GM12878 (cell line): Measurements from ENCODE around the gene GPR31. TPM values are rescaled to one million over a fixed set of nuclear protein-coding genes. Genes with fewer than 3 reads are reported as not detected.

Source experiments
- ATAC-seq: fragments of 200-7000 bp; cut with Tn5 transposase; 3 replicates; pipeline ENCODE4 v1.9.1; 2020; ENCODE audit warnings: mild to moderate bottlenecking, moderate library complexity
- BruUV-seq: library from RNA; stranded (reverse); fragments of 400-500 nt; replicated peaks from 2 replicates; lab custom pipeline; 2021; lab: Mats Ljungman, UMichigan
- CTCF ChIA-PET: fragments of 300-600 bp; sonication (Branson Sonifier 250); formaldehyde crosslinking; extraction: SDS; loops from one replicate; lab custom pipeline; 2021; ENCODE audit warnings: inconsistent platforms; lab: Yijun Ruan, JAX
- POLR2A ChIA-PET: fragments of 350-600 bp; formaldehyde crosslinking; extraction: SDS; loops from one replicate; lab custom pipeline; 2021; ENCODE audit warnings: inconsistent platforms; lab: Charles Lee
- RAD21 ChIA-PET: fragments of 300-600 bp; sonication (Branson Sonifier 250); formaldehyde crosslinking; loops from one replicate; lab custom pipeline; 2023; ENCODE audit warnings: antibody characterized with exemption; ENCODE audit not compliant: unreplicated experiment; lab: Charles Lee
- SMC1A ChIA-PET: fragments of 300-600 bp; sonication (Branson Sonifier 250); formaldehyde crosslinking; loops from one replicate; lab custom pipeline; 2023; ENCODE audit not compliant: unreplicated experiment, uncharacterized antibody; lab: Charles Lee
- DNase-seq: peaks from one replicate; pipeline ENCODE4 v3.0.0-alpha.2; 2011; ENCODE audit warnings: low read depth, low spot score
- FAIRE-seq: peaks from 3 replicates; lab custom pipeline; 2011; peaks lifted over from hg19 to GRCh38; lab: Jason Lieb, UNC
- H2AFZ ChIP-seq: 2 replicates; pipeline ENCODE4 v1.6.0; 2011; ENCODE audit warnings: low read depth, low read length, control low read depth; ENCODE audit not compliant: control insufficient read depth
- H3K27ac ChIP-seq: 2 replicates; pipeline ENCODE4 v1.5.1; 2011; ENCODE audit warnings: control low read depth; ENCODE audit not compliant: control insufficient read depth, insufficient read depth
- H3K27me3 ChIP-seq, 2 experiments: replicated peaks in 1 of 2; 2 replicates each; pipeline versions ENCODE4 v1.6.0 to v1.6.1; 2011; ENCODE audit warnings: low read length in 1 of 2; ENCODE audit not compliant: control insufficient read depth in 2 of 2, insufficient read depth in 2 of 2
- H3K36me3 ChIP-seq, 2 experiments: 2 replicates each; pipeline ENCODE4 v1.5.1; 2011; ENCODE audit warnings: low read length in 1 of 2; ENCODE audit not compliant: control insufficient read depth in 2 of 2, insufficient read depth in 2 of 2
- H3K4me1 ChIP-seq: 2 replicates; pipeline ENCODE4 v1.6.1; 2011; ENCODE audit warnings: mild to moderate bottlenecking, low read length, moderate library complexity, mixed read lengths; ENCODE audit not compliant: control insufficient read depth, insufficient read depth
- H3K4me2 ChIP-seq: 2 replicates; pipeline ENCODE4 v1.6.0; 2011; ENCODE audit warnings: control low read depth; ENCODE audit not compliant: control insufficient read depth, insufficient read depth
- H3K4me3 ChIP-seq: fragments of 200-600 bp; sonication (generic); 2 replicates; pipeline ENCODE4 v1.5.1; 2016
- H3K79me2 ChIP-seq: 2 replicates; pipeline ENCODE4 v1.6.0; 2011; ENCODE audit warnings: low read length; ENCODE audit not compliant: control insufficient read depth, insufficient read depth
- H3K9ac ChIP-seq: 2 replicates; pipeline ENCODE4 v1.8.0; 2011; ENCODE audit warnings: low read length, control low read depth, mixed read lengths; ENCODE audit not compliant: control insufficient read depth, insufficient read depth
- H3K9me3 ChIP-seq: replicated peaks from 3 replicates; pipeline ENCODE4 v1.5.1; 2011; ENCODE audit warnings: mild to moderate bottlenecking, low read length; ENCODE audit not compliant: control insufficient read depth, insufficient read depth
- H4K20me1 ChIP-seq: 2 replicates; pipeline ENCODE4 v1.6.0; 2011; ENCODE audit not compliant: control insufficient read depth, insufficient read depth
- BMI1 ChIP-seq: fragments of 450-650 bp; IDR thresholded peaks from 2 replicates; pipeline ENCODE4 v1.6.1; 2016; ENCODE audit warnings: mild to moderate bottlenecking, moderate library complexity, borderline replicate concordance
- KAT2A ChIP-seq: conservative IDR thresholded peaks from 2 replicates; pipeline ENCODE4 v1.6.1; 2011; ENCODE audit warnings: low read depth, low read length; ENCODE audit not compliant: control insufficient read depth
- MYC ChIP-seq: IDR thresholded peaks from 2 replicates; pipeline ENCODE4 v1.6.1; 2011; ENCODE audit warnings: mild to moderate bottlenecking, low read length, moderate library complexity, inconsistent platforms; ENCODE audit not compliant: insufficient read depth, insufficient replicate concordance, insufficient read length, severe bottlenecking
- POU2F2 ChIP-seq: IDR thresholded peaks from 3 replicates; pipeline ENCODE4 v1.6.1; 2011; ENCODE audit warnings: low read depth, mild to moderate bottlenecking, low read length, borderline replicate concordance
- RB1 ChIP-seq: fragments of 450-650 bp; formaldehyde crosslinking; IDR thresholded peaks from 2 replicates; pipeline ENCODE4 v1.6.1; 2017; ENCODE audit warnings: mild to moderate bottlenecking, borderline replicate concordance
- ZNF207 ChIP-seq: fragments of 450-650 bp; IDR thresholded peaks from 2 replicates; pipeline ENCODE4 v1.6.1; 2014; ENCODE audit warnings: antibody characterized with exemption, mild to moderate bottlenecking, borderline replicate concordance
- ZNF217 ChIP-seq: fragments of 450-650 bp; IDR thresholded peaks from 2 replicates; pipeline ENCODE4 v1.6.1; 2017; ENCODE audit warnings: antibody characterized with exemption, mild to moderate bottlenecking
- WGBS: methylation state at CpG from one replicate; pipeline ENCODE4 v1.1.6; 2016; ENCODE audit warnings: low lambda C conversion rate; ENCODE audit not compliant: insufficient replicate concordance, insufficient coverage; ENCODE audit errors: missing lambda C conversion rate; 5-methylcytosine and 5-hydroxymethylcytosine counted together
- in situ Hi-C: fragments of 300-500 bp; cut with MboI; formaldehyde crosslinking; loops from 9 replicates; pipeline ENCODE4 v1.14.3; 2018; ENCODE audit warnings: mixed read lengths
- intact Hi-C: fragments of 100-400 bp; cut with micrococcal nuclease; formaldehyde crosslinking; loops from one replicate; pipeline ENCODE4 v1.14.2; 2022; ENCODE audit not compliant: unreplicated experiment
- polyA plus RNA-seq, 11 experiments: library from polyadenylated mRNA; depleted of rRNA in 4 of 11; unstranded in 6 of 11; stranded (reverse) in 5 of 11; fragments of >200 nt; fragmentation: Nextera tagmentation in 4 of 11; fragmentation: Illumina TruSeq in 1 of 11; extraction: Ambion mirVana in 4 of 11; extraction: Trizol in 1 of 11; gene quantifications; 1 replicate in 1 of 11; 2 replicates in 10 of 11; pipeline versions ENCODE4 v1.2.1 to v1.2.3, GENCODE V29; 2011 to 2016; ENCODE audit warnings: inconsistent platforms in 2 of 11, missing spikeins in 2 of 11, low read depth in 1 of 11
- total RNA-seq, 4 experiments: library from RNA; depleted of rRNA in 3 of 4; stranded (reverse); fragments of >200 nt in 3 of 4; fragmentation: Illumina TruSeq in 1 of 4; extraction: Trizol in 1 of 4; gene quantifications; 2 replicates each; pipeline versions ENCODE4 v1.2.1 to v1.2.3, GENCODE V29; 2013 to 2021
- TF ChIP-seq, protein P1 (sequence below): fragments of 450-650 bp; formaldehyde crosslinking; IDR thresholded peaks from 2 replicates; pipeline ENCODE4 v1.4.0; 2020; ENCODE audit warnings: mild to moderate bottlenecking, moderate library complexity
- TF ChIP-seq, protein P2 (sequence below): IDR thresholded peaks from 2 replicates; pipeline ENCODE4 v1.6.1; 2011; ENCODE audit warnings: borderline replicate concordance, low read depth, mild to moderate bottlenecking, moderate library complexity, low read length; ENCODE audit not compliant: insufficient read depth, poor library complexity, severe bottlenecking

The GPR31 gene
- total and polyA plus RNA-seq, 10 of the 15 experiments (the other 5 are each of a cell fraction or from before 2014, with no cell fraction given) = not detected

DNA sequence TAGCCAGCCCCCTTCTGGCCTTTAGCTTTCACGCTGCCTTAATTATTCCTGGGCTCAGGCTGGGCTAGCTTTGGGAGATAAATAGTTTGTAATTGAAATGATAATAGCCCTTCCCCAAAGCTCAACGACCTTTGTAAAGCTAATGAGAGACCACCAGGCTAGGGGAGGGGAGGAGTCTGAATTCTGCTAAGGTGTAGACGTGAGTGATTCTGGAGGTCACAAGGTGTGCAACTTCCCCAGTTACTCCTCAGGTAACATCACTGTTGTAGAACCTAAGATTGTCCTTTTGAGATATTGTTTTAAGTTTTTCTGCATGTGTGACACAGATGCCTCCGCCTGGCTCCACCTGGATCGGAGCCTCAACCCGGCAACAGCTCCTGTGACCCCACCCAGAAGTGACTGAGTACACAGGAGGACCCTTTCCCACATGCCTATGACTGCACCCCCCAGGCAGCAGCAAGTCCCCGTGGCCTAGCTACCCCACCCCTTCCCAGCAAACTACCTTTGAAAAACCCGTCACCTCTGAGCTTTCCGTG is 5.8 kb upstream of the GPR31 start (continued):
- TF ChIP-seq, protein P1, sequence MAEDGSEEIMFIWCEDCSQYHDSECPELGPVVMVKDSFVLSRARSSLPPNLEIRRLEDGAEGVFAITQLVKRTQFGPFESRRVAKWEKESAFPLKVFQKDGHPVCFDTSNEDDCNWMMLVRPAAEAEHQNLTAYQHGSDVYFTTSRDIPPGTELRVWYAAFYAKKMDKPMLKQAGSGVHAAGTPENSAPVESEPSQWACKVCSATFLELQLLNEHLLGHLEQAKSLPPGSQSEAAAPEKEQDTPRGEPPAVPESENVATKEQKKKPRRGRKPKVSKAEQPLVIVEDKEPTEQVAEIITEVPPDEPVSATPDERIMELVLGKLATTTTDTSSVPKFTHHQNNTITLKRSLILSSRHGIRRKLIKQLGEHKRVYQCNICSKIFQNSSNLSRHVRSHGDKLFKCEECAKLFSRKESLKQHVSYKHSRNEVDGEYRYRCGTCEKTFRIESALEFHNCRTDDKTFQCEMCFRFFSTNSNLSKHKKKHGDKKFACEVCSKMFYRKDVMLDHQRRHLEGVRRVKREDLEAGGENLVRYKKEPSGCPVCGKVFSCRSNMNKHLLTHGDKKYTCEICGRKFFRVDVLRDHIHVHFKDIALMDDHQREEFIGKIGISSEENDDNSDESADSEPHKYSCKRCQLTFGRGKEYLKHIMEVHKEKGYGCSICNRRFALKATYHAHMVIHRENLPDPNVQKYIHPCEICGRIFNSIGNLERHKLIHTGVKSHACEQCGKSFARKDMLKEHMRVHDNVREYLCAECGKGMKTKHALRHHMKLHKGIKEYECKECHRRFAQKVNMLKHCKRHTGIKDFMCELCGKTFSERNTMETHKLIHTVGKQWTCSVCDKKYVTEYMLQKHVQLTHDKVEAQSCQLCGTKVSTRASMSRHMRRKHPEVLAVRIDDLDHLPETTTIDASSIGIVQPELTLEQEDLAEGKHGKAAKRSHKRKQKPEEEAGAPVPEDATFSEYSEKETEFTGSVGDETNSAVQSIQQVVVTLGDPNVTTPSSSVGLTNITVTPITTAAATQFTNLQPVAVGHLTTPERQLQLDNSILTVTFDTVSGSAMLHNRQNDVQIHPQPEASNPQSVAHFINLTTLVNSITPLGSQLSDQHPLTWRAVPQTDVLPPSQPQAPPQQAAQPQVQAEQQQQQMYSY (CRISPR knock-in tag) = no peak
- TF ChIP-seq MYC = no peak

DNA sequence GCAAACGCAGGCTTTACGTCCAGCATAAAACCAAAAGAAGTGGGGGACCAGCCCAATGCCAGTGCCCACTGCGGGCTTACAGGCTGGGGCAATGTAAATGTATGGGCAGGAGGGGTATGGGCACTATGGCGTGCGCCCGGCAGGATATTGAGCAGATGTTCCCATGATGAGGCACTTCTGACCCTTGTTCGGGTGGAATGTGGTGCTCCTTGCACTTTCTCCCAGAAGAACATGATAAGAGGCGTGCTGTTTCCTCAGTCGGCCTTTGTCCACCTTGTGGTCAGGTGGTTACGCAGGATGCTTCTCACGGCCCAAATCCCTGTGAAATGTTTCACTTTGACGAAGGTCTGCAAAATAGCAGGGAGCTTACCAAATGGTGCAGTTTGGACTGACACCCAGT is 4.8 kb upstream of the GPR31 start:
- Histone ChIP-seq H3K36me3 (no peaks in the 10 kb centered on the region), H3K4me1 (no peaks in the 10 kb centered on the region), H4K20me1 (no peaks in the 10 kb centered on the region), H3K4me2 (no peak overlapping the region), H3K9me3 (no peaks in the 10 kb centered on the region), H3K79me2 (no peaks in the 10 kb centered on the region), H3K9ac (no peak overlapping the region), H2AFZ (no peak overlapping the region), H3K27me3 (no peaks in the 10 kb centered on the region), H3K27ac (no peak overlapping the region), H3K4me3 (no peak overlapping the region)
- CTCF ChIA-PET = interaction anchor here (3.4 kb wide), 1 partner anchor 174 kb away, joined by 11 read pairs; no protein-coding TSS in a partner anchor
- WGBS = 82% methylated on average over 12 of the region's 12 CpGs
- SMC1A ChIA-PET = interaction anchor here (1.1 kb wide), 1 partner anchor 443 kb away, joined by 3 read pairs; no protein-coding TSS in a partner anchor
- POLR2A ChIA-PET = no interaction called here
- DNase-seq = no peak
- intact Hi-C loops = no loop called here
- no TSS peak for BruUV-seq
- RAD21 ChIA-PET = no interaction called here
- no peak for FAIRE-seq
- TF ChIP-seq ZNF207 = no peak
- TF ChIP-seq KAT2A = no peak
- TF ChIP-seq, protein P2, sequence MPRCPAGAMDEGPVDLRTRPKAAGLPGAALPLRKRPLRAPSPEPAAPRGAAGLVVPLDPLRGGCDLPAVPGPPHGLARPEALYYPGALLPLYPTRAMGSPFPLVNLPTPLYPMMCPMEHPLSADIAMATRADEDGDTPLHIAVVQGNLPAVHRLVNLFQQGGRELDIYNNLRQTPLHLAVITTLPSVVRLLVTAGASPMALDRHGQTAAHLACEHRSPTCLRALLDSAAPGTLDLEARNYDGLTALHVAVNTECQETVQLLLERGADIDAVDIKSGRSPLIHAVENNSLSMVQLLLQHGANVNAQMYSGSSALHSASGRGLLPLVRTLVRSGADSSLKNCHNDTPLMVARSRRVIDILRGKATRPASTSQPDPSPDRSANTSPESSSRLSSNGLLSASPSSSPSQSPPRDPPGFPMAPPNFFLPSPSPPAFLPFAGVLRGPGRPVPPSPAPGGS = no peak
- no peak for TF ChIP-seq BMI1
- no peak for TF ChIP-seq POU2F2
- no peak for TF ChIP-seq RB1
- no peak for TF ChIP-seq ZNF217
- in situ Hi-C loops = no loop called here
- no peak for ATAC-seq
